Liver (tissue), 9 donors: ENCODE results near the gene ALG9. TPM values are rescaled to one million over a fixed set of nuclear protein-coding genes. Genes with fewer than 3 reads are reported as not detected.

Source experiments
- DNase-seq: peaks from one replicate; pipeline ENCODE4 v3.0.0-alpha.2; 2017; ENCODE audit warnings: low spot score
- H3K27ac ChIP-seq, 2 donors: one replicate each; pipeline ENCODE4 v1.7.0; 2013; ENCODE audit warnings: inconsistent platforms in 2 of 2, low read length in 2 of 2, control low read depth in 1 of 2, low read depth in 1 of 2, mild to moderate bottlenecking in 1 of 2
- H3K27me3 ChIP-seq, 4 donors: one replicate each; pipeline versions ENCODE4 v1.6.1 to v1.7.0; 2013; ENCODE audit warnings: low read length in 3 of 4, inconsistent platforms in 1 of 4, mild to moderate bottlenecking in 1 of 4, moderate library complexity in 1 of 4; ENCODE audit not compliant: control insufficient read depth in 4 of 4, insufficient read depth in 4 of 4
- H3K36me3 ChIP-seq, 4 donors: one replicate each; pipeline versions ENCODE4 v1.6.1 to v1.7.0; 2013; ENCODE audit warnings: low read length in 3 of 4, mild to moderate bottlenecking in 3 of 4, low read depth in 1 of 4, moderate library complexity in 1 of 4; ENCODE audit not compliant: control insufficient read depth in 4 of 4, insufficient read depth in 3 of 4
- H3K4me1 ChIP-seq, 4 donors: one replicate each; pipeline versions ENCODE4 v1.6.1 to v1.7.0; 2013; ENCODE audit warnings: low read length in 3 of 4, mild to moderate bottlenecking in 3 of 4, moderate library complexity in 1 of 4; ENCODE audit not compliant: control insufficient read depth in 4 of 4, insufficient read depth in 4 of 4
- H3K4me3 ChIP-seq, 3 donors: one replicate each; pipeline versions ENCODE4 v1.6.1 to v1.7.0; 2013; ENCODE audit warnings: low read length in 3 of 3, control low read depth in 1 of 3, low read depth in 1 of 3, mild to moderate bottlenecking in 1 of 3
- H3K9ac ChIP-seq, 2 donors: one replicate each; pipeline ENCODE4 v1.7.0; 2013; ENCODE audit warnings: low read length in 2 of 2, mild to moderate bottlenecking in 2 of 2, moderate library complexity in 2 of 2, control low read depth in 1 of 2, low read depth in 1 of 2
- H3K9me3 ChIP-seq, 4 donors: one replicate each; pipeline versions ENCODE4 v1.6.1 to v1.7.0; 2013; ENCODE audit warnings: low read length in 3 of 4; ENCODE audit not compliant: control insufficient read depth in 4 of 4
- ATF3 ChIP-seq: IDR thresholded peaks from 2 replicates; pipeline ENCODE4 v1.6.1; 2016; ENCODE audit warnings: antibody characterized with exemption
- CTCF ChIP-seq: fragments of 150-350 bp; IDR thresholded peaks from 2 replicates; pipeline ENCODE4 v1.5.1; 2017; ENCODE audit warnings: improper control_type of control experiment, low read depth, low read length; ENCODE audit not compliant: missing input control
- EGR1 ChIP-seq, 2 donors: IDR thresholded peaks; 2 replicates each; pipeline ENCODE4 v1.6.1; 2016 to 2018; ENCODE audit warnings: antibody characterized with exemption in 2 of 2, low read depth in 2 of 2
- FOXA1 ChIP-seq: IDR thresholded peaks from 2 replicates; pipeline ENCODE4 v1.6.1; 2016; ENCODE audit warnings: antibody characterized with exemption
- FOXA2 ChIP-seq: IDR thresholded peaks from 2 replicates; pipeline ENCODE4 v1.6.1; 2016; ENCODE audit warnings: antibody characterized with exemption
- GABPA ChIP-seq, 2 donors: IDR thresholded peaks in 1 of 2; conservative IDR thresholded peaks in 1 of 2; 2 replicates each; pipeline ENCODE4 v1.6.1; 2016; ENCODE audit warnings: antibody characterized with exemption in 2 of 2, mild to moderate bottlenecking in 1 of 2, moderate library complexity in 1 of 2
- HNF4A ChIP-seq, 2 donors: conservative IDR thresholded peaks; 2 replicates each; pipeline ENCODE4 v1.6.1; 2016; ENCODE audit warnings: antibody characterized with exemption in 2 of 2, mild to moderate bottlenecking in 2 of 2
- HNF4G ChIP-seq: IDR thresholded peaks from 2 replicates; pipeline ENCODE4 v1.6.1; 2016; ENCODE audit warnings: antibody characterized with exemption
- JUND ChIP-seq, 2 donors: IDR thresholded peaks; 2 replicates each; pipeline ENCODE4 v1.6.1; 2016; ENCODE audit warnings: antibody characterized with exemption in 2 of 2
- MAX ChIP-seq: IDR thresholded peaks from 2 replicates; pipeline ENCODE4 v1.6.1; 2016; ENCODE audit warnings: antibody characterized with exemption
- NR2F2 ChIP-seq: IDR thresholded peaks from 2 replicates; pipeline ENCODE4 v1.6.1; 2016; ENCODE audit warnings: antibody characterized with exemption
- RAD21 ChIP-seq, 2 donors: IDR thresholded peaks; 2 replicates each; pipeline ENCODE4 v1.6.1; 2016; ENCODE audit warnings: antibody characterized with exemption in 2 of 2, mild to moderate bottlenecking in 2 of 2
- REST ChIP-seq: IDR thresholded peaks from 2 replicates; pipeline ENCODE4 v1.6.1; 2016; ENCODE audit warnings: antibody characterized with exemption, mild to moderate bottlenecking
- RXRA ChIP-seq, 2 donors: IDR thresholded peaks; 2 replicates each; pipeline ENCODE4 v1.6.1; 2017 to 2018; ENCODE audit warnings: antibody characterized with exemption in 2 of 2, mild to moderate bottlenecking in 1 of 2
- SP1 ChIP-seq: IDR thresholded peaks from 2 replicates; pipeline ENCODE4 v1.6.1; 2018; ENCODE audit warnings: antibody characterized with exemption, mild to moderate bottlenecking
- TAF1 ChIP-seq: conservative IDR thresholded peaks from 2 replicates; pipeline ENCODE4 v1.6.1; 2016; ENCODE audit warnings: antibody characterized with exemption, mild to moderate bottlenecking
- YY1 ChIP-seq: IDR thresholded peaks from 2 replicates; pipeline ENCODE4 v1.6.1; 2016; ENCODE audit warnings: antibody characterized with exemption, mild to moderate bottlenecking
- ZBTB33 ChIP-seq: IDR thresholded peaks from 2 replicates; pipeline ENCODE4 v1.6.1; 2016; ENCODE audit warnings: antibody characterized with exemption
- WGBS: extraction: QIAGEN DNeasy Blood & Tissue Kit; methylation state at CpG from one replicate; pipeline ENCODE4 v1.1.7; 2013; 5-methylcytosine and 5-hydroxymethylcytosine counted together
- polyA plus RNA-seq, 2 donors: library from polyadenylated mRNA; stranded (reverse) in 1 of 2; unstranded in 1 of 2; fragments of 200-250 nt in 1 of 2; fragments of >200 nt in 1 of 2; fragmentation: Nextera tagmentation in 1 of 2; extraction: Ambion mirVana in 1 of 2; gene quantifications; one replicate each; pipeline versions ENCODE4 v1.2.1 to v1.2.3, GENCODE V29; 2013 to 2015
- total RNA-seq, 2 donors: library from RNA; depleted of rRNA; stranded (reverse); fragments of >200 nt; gene quantifications; one replicate each; pipeline ENCODE4 v1.2.3, GENCODE V29; 2014
- donor health status: healthy.
- donor health status: healthy.
- donor health status: healthy.
- donor health status: healthy.
- donor health status: healthy.

ALG9 gene
- total and polyA plus RNA-seq, 4 donors, result 13.7 to 36.3 (median 20.2) TPM

GRCh38 chr11:111916768-111917167 lies 45.4 kb upstream of the ALG9 start:
- H3K9ac ChIP-seq, result no peak overlapping the region
- no peak overlapping the region for H3K27ac ChIP-seq
- no peaks in the 10 kb centered on the region for H3K9me3 ChIP-seq
- TF ChIP-seq YY1 (no peak), RXRA (IDR thresholded peaks at IDR 0.05) (no peak), HNF4A (conservative IDR thresholded peaks at IDR 0.05) (no peak), RAD21 (IDR thresholded peaks at IDR 0.05) (no peak), REST (no peak), NR2F2 (no peak), EGR1 (IDR thresholded peaks at IDR 0.05; ENCODE audit: low read depth in 2 of 2) (no peak), ZBTB33 (no peak), ATF3 (no peak), JUND (IDR thresholded peaks at IDR 0.05) (no peak), MAX (no peak), SP1 (no peak), TAF1 (no peak), GABPA (IDR thresholded peaks at IDR 0.05 in 1 of 2, conservative IDR thresholded peaks at IDR 0.05 in 1 of 2) (no peak), FOXA2 (no peak), CTCF (no peak), FOXA1 (no peak), HNF4G (no peak)
- H3K36me3 ChIP-seq, result no peaks in the 10 kb centered on the region
- 100% methylated on average over 1 of the region's 1 CpG for WGBS
- DNase-seq, result no peak
- peaks cover 0 to 22% (median 13%) of the 10 kb centered on the region in 4 donors for H3K4me1 ChIP-seq
- no peak overlapping the region for H3K4me3 ChIP-seq
- no peaks in the 10 kb centered on the region for H3K27me3 ChIP-seq
